ENCODE results near the gene C6orf58.

DNA sequence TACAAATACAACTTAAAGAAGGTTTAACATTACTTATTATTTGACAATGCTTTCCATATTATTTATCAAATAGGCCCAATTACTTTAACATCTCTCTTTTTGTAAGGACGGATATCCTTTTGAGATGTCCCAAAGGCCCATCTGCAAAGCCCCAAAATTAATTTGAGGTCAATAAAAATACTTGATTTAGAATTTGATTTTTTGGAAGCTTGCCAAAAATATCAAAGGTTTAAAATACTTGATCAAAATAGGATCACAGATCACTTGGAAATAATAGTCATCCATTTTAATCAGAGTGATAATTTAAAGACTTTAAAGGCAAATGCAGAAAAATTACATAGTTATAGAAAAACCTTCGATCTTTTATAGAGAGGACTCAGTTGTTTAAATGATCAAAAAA lies 8.1 kb downstream of the C6orf58 start:
- TF ChIP-seq, protein P1, sequence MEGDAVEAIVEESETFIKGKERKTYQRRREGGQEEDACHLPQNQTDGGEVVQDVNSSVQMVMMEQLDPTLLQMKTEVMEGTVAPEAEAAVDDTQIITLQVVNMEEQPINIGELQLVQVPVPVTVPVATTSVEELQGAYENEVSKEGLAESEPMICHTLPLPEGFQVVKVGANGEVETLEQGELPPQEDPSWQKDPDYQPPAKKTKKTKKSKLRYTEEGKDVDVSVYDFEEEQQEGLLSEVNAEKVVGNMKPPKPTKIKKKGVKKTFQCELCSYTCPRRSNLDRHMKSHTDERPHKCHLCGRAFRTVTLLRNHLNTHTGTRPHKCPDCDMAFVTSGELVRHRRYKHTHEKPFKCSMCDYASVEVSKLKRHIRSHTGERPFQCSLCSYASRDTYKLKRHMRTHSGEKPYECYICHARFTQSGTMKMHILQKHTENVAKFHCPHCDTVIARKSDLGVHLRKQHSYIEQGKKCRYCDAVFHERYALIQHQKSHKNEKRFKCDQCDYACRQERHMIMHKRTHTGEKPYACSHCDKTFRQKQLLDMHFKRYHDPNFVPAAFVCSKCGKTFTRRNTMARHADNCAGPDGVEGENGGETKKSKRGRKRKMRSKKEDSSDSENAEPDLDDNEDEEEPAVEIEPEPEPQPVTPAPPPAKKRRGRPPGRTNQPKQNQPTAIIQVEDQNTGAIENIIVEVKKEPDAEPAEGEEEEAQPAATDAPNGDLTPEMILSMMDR (IDR thresholded peaks at IDR 0.05) = no peak
- no peak for TF ChIP-seq POLR2A (IDR thresholded peaks at IDR 0.05)

All from right lobe of liver (tissue), 4 donors.